Brain microvascular endothelial cell (primary cell): ENCODE data around the gene RGMB.

Source experiments
- DNase-seq: peaks from one replicate; pipeline ENCODE4 v3.0.0-alpha.2; 2020
- H3K27ac ChIP-seq: fragments of 250-450 bp; sonication (Bioruptor Pico); 2 replicates; pipeline ENCODE4 v1.5.1; 2020; ENCODE audit warnings: mild to moderate bottlenecking, moderate library complexity
- H3K27me3 ChIP-seq: fragments of 250-450 bp; sonication (Bioruptor Pico); replicated peaks from 2 replicates; pipeline ENCODE4 v1.5.1; 2020; ENCODE audit warnings: mild to moderate bottlenecking
- H3K36me3 ChIP-seq: fragments of 250-450 bp; sonication (Bioruptor Pico); replicated peaks from 2 replicates; pipeline ENCODE4 v1.5.1; 2020; ENCODE audit warnings: mild to moderate bottlenecking
- H3K4me3 ChIP-seq: 2 replicates; pipeline ENCODE4 v1.5.1; 2011; ENCODE audit warnings: low read depth, mild to moderate bottlenecking, control low read depth, low read length, moderate library complexity
- in situ Hi-C: cut with HindIII; loops from 2 replicates; pipeline ENCODE4 v1.10.0; 2017; ENCODE audit warnings: low sequenced_read_pairs, low pct_ligation_motif_present
- TF ChIP-seq, protein P1 (sequence below): IDR thresholded peaks from 2 replicates; pipeline ENCODE4 v1.5.1; 2011; ENCODE audit warnings: low read depth, mild to moderate bottlenecking, moderate library complexity, low read length, control low read depth, inconsistent platforms; ENCODE audit errors: missing control alignments

The RGMB gene

DNA sequence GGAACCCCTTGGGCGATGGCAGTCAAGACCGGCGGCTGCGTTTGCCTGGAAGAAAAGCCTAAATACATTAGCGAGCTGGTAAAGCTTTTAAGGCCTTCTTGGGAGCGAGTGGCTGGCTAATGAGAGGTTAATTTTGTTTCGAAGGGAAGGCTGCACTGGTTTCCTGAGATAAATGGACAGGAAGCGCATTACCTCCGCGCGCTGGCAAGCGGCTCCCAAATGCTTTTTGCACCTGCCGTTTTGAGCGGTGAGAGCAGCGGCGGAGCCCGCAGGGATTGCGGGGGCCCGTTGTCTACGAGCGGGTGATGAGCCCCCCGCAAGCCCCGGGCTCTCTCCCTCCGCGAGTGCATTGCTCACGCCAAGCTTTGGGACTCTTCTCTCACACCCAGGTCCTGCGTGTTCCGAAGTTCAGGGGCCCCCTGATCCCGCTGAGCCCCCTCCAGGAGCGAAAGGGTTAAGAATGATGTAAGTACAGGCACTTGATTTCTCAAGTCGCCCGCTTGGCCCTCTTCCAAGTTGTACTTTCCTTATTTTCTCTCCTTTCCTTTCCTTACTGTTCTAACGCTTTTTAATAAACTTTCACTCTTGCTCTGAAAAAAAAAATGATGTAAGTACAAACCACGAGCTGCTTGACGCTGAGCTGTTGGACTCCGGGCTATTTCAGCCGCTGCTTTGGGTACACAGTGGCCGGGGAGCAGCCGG is 3.1 kb upstream of the RGMB start:
- Histone ChIP-seq H3K4me3 (peak overlapping the region; percentile 67), H3K27me3 (no peaks in the 10 kb centered on the region), H3K36me3 (peaks cover 6% of the 10 kb centered on the region), H3K27ac (peak overlapping the region; percentile 85)
- in situ Hi-C loops = loop anchor here (25.0 kb wide), 1 partner anchor 333 kb away; no protein-coding TSS in a partner anchor
- DNase-seq = peak; percentile 65
- TF ChIP-seq, protein P1, sequence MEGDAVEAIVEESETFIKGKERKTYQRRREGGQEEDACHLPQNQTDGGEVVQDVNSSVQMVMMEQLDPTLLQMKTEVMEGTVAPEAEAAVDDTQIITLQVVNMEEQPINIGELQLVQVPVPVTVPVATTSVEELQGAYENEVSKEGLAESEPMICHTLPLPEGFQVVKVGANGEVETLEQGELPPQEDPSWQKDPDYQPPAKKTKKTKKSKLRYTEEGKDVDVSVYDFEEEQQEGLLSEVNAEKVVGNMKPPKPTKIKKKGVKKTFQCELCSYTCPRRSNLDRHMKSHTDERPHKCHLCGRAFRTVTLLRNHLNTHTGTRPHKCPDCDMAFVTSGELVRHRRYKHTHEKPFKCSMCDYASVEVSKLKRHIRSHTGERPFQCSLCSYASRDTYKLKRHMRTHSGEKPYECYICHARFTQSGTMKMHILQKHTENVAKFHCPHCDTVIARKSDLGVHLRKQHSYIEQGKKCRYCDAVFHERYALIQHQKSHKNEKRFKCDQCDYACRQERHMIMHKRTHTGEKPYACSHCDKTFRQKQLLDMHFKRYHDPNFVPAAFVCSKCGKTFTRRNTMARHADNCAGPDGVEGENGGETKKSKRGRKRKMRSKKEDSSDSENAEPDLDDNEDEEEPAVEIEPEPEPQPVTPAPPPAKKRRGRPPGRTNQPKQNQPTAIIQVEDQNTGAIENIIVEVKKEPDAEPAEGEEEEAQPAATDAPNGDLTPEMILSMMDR = no peak

DNA sequence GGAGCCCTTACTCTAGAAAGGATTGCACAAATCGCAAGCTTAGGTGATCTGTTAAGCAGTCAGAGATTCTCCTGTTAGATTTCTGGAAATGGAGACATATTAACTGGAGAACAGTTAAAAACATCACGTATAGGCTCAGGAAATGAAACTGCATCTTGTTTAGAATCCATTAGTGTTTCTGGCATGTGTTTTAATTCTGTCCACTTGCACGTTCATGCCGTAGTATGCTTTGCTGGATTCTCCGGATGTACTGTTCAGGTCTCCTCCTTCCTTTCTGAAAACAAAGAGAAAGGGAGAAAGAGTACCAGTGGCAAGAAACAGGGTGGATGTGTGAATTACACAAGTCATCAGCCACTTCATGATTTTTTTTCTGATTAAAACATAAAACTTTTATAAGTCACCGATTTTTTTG is 2.5 kb upstream of the RGMB start:
- H3K4me3 ChIP-seq = peak overlapping the region; percentile 67
- H3K27ac ChIP-seq = peak overlapping the region; percentile 85
- DNase-seq = no peak
- H3K36me3 ChIP-seq = peaks cover 6% of the 10 kb centered on the region
- no peaks in the 10 kb centered on the region for H3K27me3 ChIP-seq
- in situ Hi-C loops = loop anchor here (25.0 kb wide), 1 partner anchor 334 kb away; no protein-coding TSS in a partner anchor
- TF ChIP-seq, protein P1 = no peak

DNA sequence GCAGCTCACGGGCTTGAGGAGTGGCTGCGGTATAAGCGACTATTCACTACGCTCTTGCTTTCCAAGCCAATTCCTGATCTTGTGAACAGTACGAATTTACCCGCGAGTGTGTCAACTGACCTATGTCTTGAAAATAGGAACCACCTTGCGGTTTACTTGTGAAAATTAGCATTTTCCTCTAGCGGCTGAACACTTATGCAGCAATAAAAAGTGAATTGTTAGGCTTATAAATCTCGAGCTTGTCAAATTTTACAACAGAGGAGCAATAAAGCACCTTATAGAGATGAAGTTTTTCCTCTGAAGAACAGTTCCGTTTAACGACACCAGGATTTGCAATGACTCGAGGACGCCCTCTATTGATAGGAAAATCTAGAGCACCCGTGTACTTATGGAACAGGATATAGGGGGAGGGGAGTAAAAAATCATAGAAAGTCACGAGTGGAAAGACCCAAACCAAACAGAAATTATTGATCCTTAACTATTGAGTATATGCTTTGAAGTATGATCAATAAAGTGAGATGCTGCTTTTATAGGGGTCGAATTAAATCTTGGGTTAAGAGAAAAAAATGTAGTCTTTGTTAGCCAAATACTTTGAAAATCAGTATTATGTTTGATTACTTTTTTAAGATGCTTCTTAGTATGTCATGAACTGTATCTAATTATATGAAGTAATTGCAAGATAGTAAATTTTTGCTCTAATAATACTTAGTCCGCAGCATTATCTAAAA is 1.9 kb upstream of the RGMB start:
- Histone ChIP-seq H3K27ac (peak overlapping the region; percentile 85), H3K27me3 (no peaks in the 10 kb centered on the region)
- peak; percentile 90 for DNase-seq

DNA sequence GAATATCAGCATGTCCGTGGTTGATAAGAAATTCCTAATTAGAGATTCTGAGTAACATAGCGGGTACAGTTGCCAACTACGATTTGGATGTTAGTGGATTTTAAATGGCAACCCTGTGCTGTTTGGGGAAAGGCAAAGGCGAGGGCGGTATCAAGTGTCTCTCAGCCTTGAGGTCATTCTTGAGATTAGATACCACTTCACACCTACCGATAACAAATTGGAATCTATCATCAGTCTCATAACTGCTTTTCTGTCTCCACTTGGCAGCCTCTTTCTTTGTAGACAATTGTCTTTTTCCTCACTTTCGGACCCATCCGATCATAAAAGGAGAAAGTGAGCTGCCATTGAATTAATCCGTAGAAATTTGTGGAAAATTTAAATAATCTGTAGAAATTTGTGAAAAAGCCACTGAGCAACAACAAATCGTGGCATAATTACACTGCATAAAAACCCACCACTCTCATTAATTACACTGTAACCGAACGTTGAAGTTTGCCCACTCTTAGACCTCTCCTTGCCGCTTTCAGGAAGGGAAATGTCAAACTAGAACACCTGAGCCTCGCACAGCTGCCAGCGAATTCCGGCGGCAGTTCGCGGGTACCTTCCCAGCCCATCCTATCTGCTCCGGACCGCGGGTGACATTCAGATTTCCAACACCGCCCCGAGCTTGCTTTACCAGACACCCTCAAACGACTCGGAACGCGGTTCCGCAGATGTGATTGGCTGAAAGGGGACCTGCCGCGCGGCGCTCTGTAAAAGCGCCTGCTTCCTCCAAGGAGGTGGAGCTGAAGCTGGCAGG is 849 bp upstream of the RGMB start:
- no peak for DNase-seq
- TF ChIP-seq, protein P1 = no peak
- H3K4me3 ChIP-seq = peak overlapping the region; percentile 82
- peak overlapping the region; percentile 85 for H3K27ac ChIP-seq
- H3K27me3 ChIP-seq = no peaks in the 10 kb centered on the region
- in situ Hi-C loops = loop anchor here (25.0 kb wide), 1 partner anchor 335 kb away; no protein-coding TSS in a partner anchor
- peaks cover 6% of the 10 kb centered on the region for H3K36me3 ChIP-seq

More for the DNA sequence above, 1.9 kb upstream of the RGMB start:
- in situ Hi-C loops = loop anchor here (25.0 kb wide), 1 partner anchor 334 kb away; no protein-coding TSS in a partner anchor
- Histone ChIP-seq H3K4me3 (peak overlapping the region; percentile 67), H3K36me3 (peaks cover 6% of the 10 kb centered on the region)
- TF ChIP-seq, protein P1 = peak; percentile 89

DNA sequence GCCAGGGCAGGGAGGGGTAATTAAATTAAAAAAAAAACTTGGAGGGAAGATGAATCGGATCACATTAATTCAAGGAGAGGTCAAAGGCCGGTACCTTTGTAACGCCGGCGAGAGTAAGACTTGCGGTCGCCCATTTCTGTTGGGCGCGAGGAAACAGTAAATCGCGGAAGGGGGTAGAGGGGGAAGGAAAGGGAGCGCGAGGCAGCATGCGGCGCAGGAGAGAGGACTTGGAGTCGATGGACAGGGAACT is 324 bp upstream of the RGMB start:
- no peak for DNase-seq
- Histone ChIP-seq H3K27ac (peak overlapping the region; percentile 85), H3K36me3 (peaks cover 6% of the 10 kb centered on the region), H3K4me3 (peak overlapping the region; percentile 82), H3K27me3 (no peaks in the 10 kb centered on the region)
- TF ChIP-seq, protein P1 = no peak
- in situ Hi-C loops = loop anchor here (25.0 kb wide), 1 partner anchor 336 kb away; no protein-coding TSS in a partner anchor
